GM12872 (cell line): ENCODE data around the gene CYP2A7.
"Not testable (repeated sequence)": the region's sequence is repeated elsewhere in the genome, so short reads cannot be mapped to it uniquely, and the experiment has no call there.

Experiments used
- TF ChIP-seq, protein P1 (sequence below): IDR thresholded peaks from 3 replicates; pipeline ENCODE4 v1.5.1; 2011; ENCODE audit warnings: low read depth, mild to moderate bottlenecking, low read length, moderate library complexity; ENCODE audit not compliant: insufficient read depth

Gene CYP2A7

DNA sequence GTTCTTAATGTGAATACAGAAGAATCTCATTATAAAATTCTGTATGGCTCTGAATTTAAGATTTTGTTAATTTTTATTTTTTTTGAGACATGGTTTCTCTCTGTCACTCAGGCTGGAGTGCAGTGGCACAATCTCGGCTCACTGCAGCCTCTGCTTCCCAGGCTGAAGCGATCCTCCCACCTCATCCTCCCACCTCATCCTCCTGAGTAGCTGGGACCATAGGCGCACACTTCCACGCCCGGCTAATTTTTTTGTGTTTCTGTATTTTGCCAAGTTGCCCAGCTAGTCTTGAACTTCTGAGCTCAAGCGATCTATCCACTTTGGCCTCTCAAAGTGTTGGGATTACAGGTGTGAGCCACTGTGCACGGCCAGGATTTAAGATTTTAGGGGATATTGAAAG, 14.3 kb downstream of the CYP2A7 start:
- TF ChIP-seq, protein P1, sequence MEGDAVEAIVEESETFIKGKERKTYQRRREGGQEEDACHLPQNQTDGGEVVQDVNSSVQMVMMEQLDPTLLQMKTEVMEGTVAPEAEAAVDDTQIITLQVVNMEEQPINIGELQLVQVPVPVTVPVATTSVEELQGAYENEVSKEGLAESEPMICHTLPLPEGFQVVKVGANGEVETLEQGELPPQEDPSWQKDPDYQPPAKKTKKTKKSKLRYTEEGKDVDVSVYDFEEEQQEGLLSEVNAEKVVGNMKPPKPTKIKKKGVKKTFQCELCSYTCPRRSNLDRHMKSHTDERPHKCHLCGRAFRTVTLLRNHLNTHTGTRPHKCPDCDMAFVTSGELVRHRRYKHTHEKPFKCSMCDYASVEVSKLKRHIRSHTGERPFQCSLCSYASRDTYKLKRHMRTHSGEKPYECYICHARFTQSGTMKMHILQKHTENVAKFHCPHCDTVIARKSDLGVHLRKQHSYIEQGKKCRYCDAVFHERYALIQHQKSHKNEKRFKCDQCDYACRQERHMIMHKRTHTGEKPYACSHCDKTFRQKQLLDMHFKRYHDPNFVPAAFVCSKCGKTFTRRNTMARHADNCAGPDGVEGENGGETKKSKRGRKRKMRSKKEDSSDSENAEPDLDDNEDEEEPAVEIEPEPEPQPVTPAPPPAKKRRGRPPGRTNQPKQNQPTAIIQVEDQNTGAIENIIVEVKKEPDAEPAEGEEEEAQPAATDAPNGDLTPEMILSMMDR = no peak

DNA sequence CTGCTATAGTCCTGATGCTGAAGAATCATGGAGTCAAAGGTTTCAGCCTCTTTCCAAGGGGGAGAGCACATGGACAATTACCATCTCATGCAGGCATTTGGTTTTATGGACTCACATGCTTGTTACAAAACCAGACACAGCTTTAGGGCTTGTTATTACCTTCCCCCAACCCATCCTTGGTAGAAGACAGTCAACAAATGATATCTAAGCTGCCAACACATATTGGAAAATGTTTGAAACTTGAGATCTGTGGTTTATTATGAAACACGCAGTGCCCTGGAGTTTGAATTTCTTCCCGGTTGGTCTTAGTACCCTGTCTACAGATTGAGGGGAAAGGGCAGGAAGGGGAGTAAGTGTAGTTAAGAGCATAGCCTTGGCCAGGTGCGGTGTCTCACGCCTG, 19.2 kb downstream of the CYP2A7 start:
- TF ChIP-seq, protein P1 = no peak

DNA sequence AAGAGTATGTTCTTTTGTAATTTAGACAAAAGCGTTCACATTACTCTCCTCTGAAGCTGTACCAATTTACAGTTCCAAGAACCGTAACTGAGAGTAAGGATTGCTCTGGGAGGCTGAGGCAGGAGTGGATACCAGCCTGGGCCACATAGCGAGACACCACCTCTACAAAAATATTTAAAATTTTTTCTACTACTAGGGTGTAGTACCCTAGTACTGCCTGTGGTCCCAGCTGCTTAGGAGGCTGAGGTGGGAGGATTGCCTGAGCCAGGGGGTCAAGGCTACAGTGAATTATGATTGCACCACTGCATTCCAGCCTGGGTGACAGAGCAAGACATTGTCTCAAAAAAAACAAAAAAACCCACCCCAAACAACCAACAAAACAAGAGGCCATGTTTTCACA, 19.7 kb downstream of the CYP2A7 start:
- TF ChIP-seq, protein P1 = no peak

DNA sequence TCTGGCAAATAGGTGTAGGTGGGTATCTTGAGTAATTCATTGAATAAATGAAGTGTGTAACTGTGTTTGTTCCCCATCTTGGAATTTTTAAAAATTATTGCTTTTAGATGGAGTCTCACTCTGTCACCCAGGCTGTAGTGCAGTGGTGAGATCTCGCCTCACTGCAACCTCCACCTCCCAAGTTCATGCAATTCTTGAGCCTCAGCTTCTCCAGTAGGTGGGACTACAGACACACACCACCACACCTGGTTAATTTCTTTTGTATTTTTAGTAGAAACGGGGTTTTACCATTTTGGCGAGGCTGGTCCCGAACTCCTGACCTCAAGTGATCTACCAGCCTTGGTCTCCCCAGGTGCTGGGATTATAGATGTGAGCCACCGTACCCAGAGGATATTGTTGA, 23.9 kb downstream of the CYP2A7 start:
- TF ChIP-seq, protein P1 = no peak

DNA sequence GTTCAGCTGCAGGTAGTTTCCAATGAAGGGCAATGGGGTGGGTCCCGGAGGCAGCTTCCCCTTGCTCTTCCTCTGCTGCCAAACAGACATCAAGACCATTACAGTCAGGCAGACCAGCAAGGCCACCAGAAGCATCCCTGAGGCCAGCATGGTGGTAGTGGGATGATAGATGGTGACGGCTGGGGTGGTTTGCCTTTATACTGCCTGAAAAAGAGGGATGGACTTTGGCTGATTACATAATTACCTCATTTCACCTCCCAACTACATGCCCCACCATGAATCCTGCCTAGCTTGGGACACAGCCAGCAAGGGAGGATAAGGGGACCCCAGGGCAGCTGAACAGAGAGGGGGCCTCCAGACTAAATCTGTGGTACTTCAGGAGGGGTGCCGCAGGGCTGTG, 31.8 kb downstream of the CYP2A7 start, which contains the start of gene CYP2A6:
Gene CYP2A6, minus strand, starts transcription at position 171 of the 400 bp plus-strand sequence. Its CDS starts 21 bp downstream, at position 150.
- TF ChIP-seq, protein P1 = not testable (repeated sequence)

DNA sequence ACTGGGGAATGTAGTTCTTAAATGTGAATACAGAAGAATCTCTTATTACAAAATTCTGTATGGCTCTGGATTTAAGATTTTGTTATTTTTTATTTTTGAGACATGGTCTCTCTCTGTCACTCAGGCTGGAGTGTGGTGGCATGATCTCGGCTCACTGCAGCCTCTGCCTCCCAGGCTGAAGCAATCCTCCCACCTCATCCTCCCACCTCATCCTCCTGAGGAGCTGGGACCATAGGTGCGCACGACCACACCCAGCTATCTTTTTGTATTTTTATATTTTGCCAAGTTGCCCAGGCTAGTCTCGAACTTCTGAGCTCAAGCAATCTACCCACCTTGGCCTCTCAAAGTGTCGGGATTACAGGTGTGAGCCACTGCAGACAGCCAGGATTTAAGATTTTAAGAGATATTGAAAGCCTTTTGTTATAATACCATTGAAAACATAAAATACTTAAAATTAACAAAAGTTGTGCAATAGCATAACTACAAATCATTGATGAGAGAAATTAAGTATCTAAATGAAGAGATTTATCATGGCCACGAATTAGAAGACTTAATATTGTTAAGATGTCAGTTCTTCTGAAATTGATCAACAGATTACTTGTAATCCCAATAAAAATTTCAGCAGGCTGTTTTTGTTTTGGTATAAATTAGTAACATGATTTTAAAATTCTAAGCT, 45.1 kb downstream of the CYP2A7 start:
- TF ChIP-seq, protein P1 = no peak

DNA sequence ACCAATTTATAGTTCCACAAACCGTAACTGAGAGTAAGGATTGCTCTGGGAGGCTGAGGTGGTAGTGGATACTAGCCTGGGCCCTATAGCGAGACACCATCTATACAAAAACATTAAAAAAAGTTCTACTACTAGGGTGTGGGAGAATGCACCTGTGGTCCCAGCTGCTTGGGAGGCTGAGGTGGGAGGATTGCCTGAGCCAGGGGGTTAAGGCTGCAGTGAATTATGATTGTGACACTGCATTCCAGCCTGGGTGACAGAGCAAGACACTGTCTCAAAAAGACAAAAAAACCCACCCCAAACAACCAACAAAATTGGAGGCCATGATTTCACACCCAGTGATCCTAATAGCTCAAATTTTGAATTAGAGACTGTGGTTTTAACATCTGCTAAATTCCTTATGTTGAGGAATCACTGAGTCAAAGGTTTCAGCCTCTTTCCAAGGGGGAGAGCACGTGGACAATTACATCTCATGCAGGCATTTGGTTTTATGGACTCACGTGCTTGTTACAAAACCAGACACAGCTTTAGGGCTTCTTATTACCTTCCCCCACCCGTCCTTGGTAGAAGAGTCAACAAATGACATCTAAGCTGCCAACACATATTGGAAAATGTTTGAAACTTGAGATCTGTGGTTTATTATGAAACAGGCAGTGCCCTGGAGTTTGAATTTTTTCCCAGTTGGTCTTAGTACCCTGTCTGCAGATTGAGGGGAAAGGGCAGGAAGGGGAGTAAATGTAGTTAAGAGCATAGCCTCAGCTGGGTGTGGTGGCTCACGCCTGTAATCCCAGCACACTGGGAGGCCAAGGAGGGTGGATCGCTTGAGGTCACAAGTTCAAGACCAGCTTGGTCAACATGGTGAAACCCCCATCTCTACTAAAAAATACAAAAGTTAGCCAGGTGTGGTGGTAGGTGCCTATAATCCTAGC, 50.3 kb downstream of the CYP2A7 start:
- TF ChIP-seq, protein P1 = no peak
